Endodermal cell (in vitro differentiated cells): ENCODE measurements around the gene AGBL2. TPM values are rescaled to one million over a fixed set of nuclear protein-coding genes. Genes with fewer than 3 reads are reported as not detected.
A peak's percentile ranks its signal among the peaks of the same experiment; 100 is the strongest.
"Not testable (repeated sequence)": the region's sequence is repeated elsewhere in the genome, so short reads cannot be mapped to it uniquely, and the experiment has no call there.

Source experiments
- DNase-seq: peaks from one replicate; pipeline ENCODE4 v3.0.0-alpha.2; 2017
- H3K27ac ChIP-seq: 2 replicates; pipeline ENCODE4 v1.5.1; 2013; ENCODE audit warnings: mild to moderate bottlenecking, low read depth, low read length, moderate library complexity
- H3K27me3 ChIP-seq: 2 replicates; pipeline ENCODE4 v1.6.1; 2013; ENCODE audit warnings: mild to moderate bottlenecking, low read length, moderate library complexity; ENCODE audit not compliant: insufficient read depth, control insufficient read depth, poor library complexity, severe bottlenecking
- H3K36me3 ChIP-seq: 2 replicates; pipeline ENCODE4 v1.7.0; 2013; ENCODE audit warnings: mild to moderate bottlenecking, low read length, moderate library complexity; ENCODE audit not compliant: control insufficient read depth, insufficient read depth
- H3K4me1 ChIP-seq: one replicate; pipeline ENCODE4 v1.7.0; 2013; ENCODE audit warnings: low read length; ENCODE audit not compliant: control insufficient read depth, insufficient read depth
- H3K4me3 ChIP-seq: 2 replicates; pipeline ENCODE4 v1.5.1; 2013; ENCODE audit warnings: mild to moderate bottlenecking, low read length, moderate library complexity
- H3K9ac ChIP-seq: 2 replicates; pipeline ENCODE4 v1.6.1; 2013; ENCODE audit warnings: mild to moderate bottlenecking, low read length, moderate library complexity; ENCODE audit not compliant: poor library complexity, severe bottlenecking; ENCODE audit errors: extremely low read depth
- H3K9me3 ChIP-seq: 2 replicates; pipeline ENCODE4 v1.6.1; 2013; ENCODE audit warnings: mild to moderate bottlenecking, low read length, moderate library complexity; ENCODE audit not compliant: control insufficient read depth
- H3K27ac Mint-ChIP-seq: 2 replicates; pipeline ENCODE4 v1.8.0; 2020; ENCODE audit warnings: mixed read lengths
- H3K27me3 Mint-ChIP-seq: 2 replicates; pipeline ENCODE4 v1.8.0; 2021; ENCODE audit warnings: mild to moderate bottlenecking, mixed read lengths; ENCODE audit not compliant: insufficient read depth
- H3K36me3 Mint-ChIP-seq: 2 replicates; pipeline ENCODE4 v1.8.0; 2020; ENCODE audit warnings: low read depth, mixed read lengths
- H3K4me1 Mint-ChIP-seq: 2 replicates; pipeline ENCODE4 v1.8.0; 2020; ENCODE audit warnings: mixed read lengths
- H3K4me3 Mint-ChIP-seq: 2 replicates; pipeline ENCODE4 v1.8.0; 2020; ENCODE audit warnings: mild to moderate bottlenecking, moderate library complexity, mixed read lengths
- H3K9me3 Mint-ChIP-seq: 2 replicates; pipeline ENCODE4 v1.8.0; 2020; ENCODE audit warnings: mild to moderate bottlenecking, mixed read lengths
- CTCF ChIP-seq: fragments of 200-600 bp; sonication (generic); conservative IDR thresholded peaks from 2 replicates; pipeline ENCODE4 v1.5.0; 2021; ENCODE audit warnings: antibody characterized with exemption, mild to moderate bottlenecking
- WGBS, 2 experiments: methylation state at CpG; one replicate each; pipeline versions ENCODE4 v1.1.5 to v1.1.7; 2013; ENCODE audit warnings: missing lambda C conversion rate in 2 of 2, mixed read lengths in 1 of 2; ENCODE audit not compliant: insufficient coverage in 1 of 2, insufficient read length in 1 of 2; 5-methylcytosine and 5-hydroxymethylcytosine counted together
- total RNA-seq, 2 donors: library from RNA; stranded (reverse); fragmentation: NEBNext Ultra II Directional in 1 of 2; extraction: Animal tissue kit (Norgen Biotek cat#: 25700) in 1 of 2; gene quantifications; 2 replicates in 1 of 2; 3 replicates in 1 of 2; pipeline ENCODE4 v1.2.1, GENCODE V29; 2021

Gene AGBL2
- total RNA-seq, 2 donors from 2014 or later, result 5.0 to 8.7 TPM

GRCh38 chr11:47711816-47712215 is 3.4 kb downstream of the AGBL2 start:
- no peak overlapping the region for H3K27ac ChIP-seq
- WGBS, 2 experiments, result 90% methylated on average over 1 of the region's 5 CpGs; no CpG with 5 or more reads in 1 of the 2 experiments
- H3K4me3 Mint-ChIP-seq, result no peak overlapping the region
- no peak overlapping the region for H3K9ac ChIP-seq
- DNase-seq, result no peak
- no peak overlapping the region for H3K27ac Mint-ChIP-seq
- no peaks in the 10 kb centered on the region for H3K4me1 ChIP-seq
- peaks cover 18% of the 10 kb centered on the region for H3K36me3 Mint-ChIP-seq
- H3K9me3 ChIP-seq, result no peaks in the 10 kb centered on the region
- H3K27me3 ChIP-seq, result no peaks in the 10 kb centered on the region
- no peak overlapping the region for H3K4me3 ChIP-seq
- no peaks in the 10 kb centered on the region for H3K27me3 Mint-ChIP-seq
- H3K9me3 Mint-ChIP-seq, result peaks cover 7% of the 10 kb centered on the region
- H3K36me3 ChIP-seq, result peaks cover 10% of the 10 kb centered on the region
- peaks cover 10% of the 10 kb centered on the region for H3K4me1 Mint-ChIP-seq
- no peak for TF ChIP-seq CTCF

DNA sequence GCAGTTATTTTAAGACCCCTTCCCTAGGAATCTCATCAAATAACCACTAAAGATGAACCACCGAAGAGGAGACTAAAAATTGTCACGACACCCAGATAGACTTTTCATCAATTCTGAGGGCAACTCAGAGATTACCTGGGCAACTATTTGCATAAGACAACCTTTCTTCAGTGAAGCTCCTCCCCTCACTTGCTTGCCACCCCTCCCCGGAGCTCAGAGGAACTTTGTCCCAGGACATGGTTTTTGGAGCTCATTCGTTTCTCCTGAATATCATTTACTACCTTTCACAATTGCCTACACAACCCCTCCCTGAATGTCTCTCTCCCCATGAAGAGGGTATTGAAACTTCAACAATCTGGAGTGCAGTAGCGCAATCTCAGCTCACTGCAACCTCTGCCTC is 3.9 kb downstream of the AGBL2 start:
- H3K4me1 Mint-ChIP-seq, result peaks cover 10% of the 10 kb centered on the region
- Histone ChIP-seq H3K4me1 (no peaks in the 10 kb centered on the region), H3K9ac (no peak overlapping the region), H3K9me3 (no peaks in the 10 kb centered on the region), H3K36me3 (peaks cover 4% of the 10 kb centered on the region), H3K27me3 (no peaks in the 10 kb centered on the region), H3K27ac (no peak overlapping the region), H3K4me3 (no peak overlapping the region)
- no peaks in the 10 kb centered on the region for H3K27me3 Mint-ChIP-seq
- H3K9me3 Mint-ChIP-seq, result peaks cover 7% of the 10 kb centered on the region
- WGBS, 2 experiments, result 84 to 88% methylated on average over 5 of the region's 5 CpGs
- DNase-seq, result peak; percentile 56
- no peak for TF ChIP-seq CTCF
- H3K4me3 Mint-ChIP-seq, result no peak overlapping the region
- no peak overlapping the region for H3K27ac Mint-ChIP-seq
- peaks cover 12% of the 10 kb centered on the region for H3K36me3 Mint-ChIP-seq

- H3K9me3 ChIP-seq, H3K4me3 Mint-ChIP-seq, H3K9ac ChIP-seq, H3K27me3 Mint-ChIP-seq, H3K27ac ChIP-seq, H3K36me3 ChIP-seq, H3K27me3 ChIP-seq, DNase-seq, H3K4me1 ChIP-seq, H3K4me3 ChIP-seq, H3K9me3 Mint-ChIP-seq, H3K4me1 Mint-ChIP-seq, H3K27ac Mint-ChIP-seq: not testable (repeated sequence)
- H3K36me3 Mint-ChIP-seq, result peaks cover 11% of the 10 kb centered on the region
- 91% methylated on average over 3 to 5 of the region's 5 CpGs for WGBS, 2 experiments
Measured at GRCh38 chr11:47707275-47707786, 7.8 kb downstream of the AGBL2 start.

DNA sequence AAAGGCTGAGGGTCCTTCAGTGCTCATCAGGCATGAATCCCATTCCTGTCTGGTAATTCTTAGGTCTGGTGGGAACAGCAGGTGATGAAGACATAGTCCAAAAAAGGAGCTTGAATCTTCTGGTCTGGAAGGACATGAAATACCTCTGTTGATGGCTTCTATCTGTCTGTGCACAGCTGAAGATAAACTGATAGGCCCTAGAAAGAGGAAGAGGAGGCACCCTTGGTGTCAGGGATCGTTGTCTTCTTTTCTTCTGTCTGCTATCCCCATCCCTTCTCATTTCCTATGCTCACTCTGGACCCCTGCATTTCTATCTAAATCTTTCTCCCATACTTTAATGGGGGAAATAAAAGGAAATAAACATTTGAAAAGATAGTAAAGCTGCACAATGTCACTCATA is 9.4 kb downstream of the AGBL2 start:
- peaks cover 7% of the 10 kb centered on the region for H3K9me3 Mint-ChIP-seq
- no peak overlapping the region for H3K4me3 ChIP-seq
- H3K27me3 ChIP-seq, result no peaks in the 10 kb centered on the region
- H3K27ac ChIP-seq, result no peak overlapping the region
- no peak overlapping the region for H3K27ac Mint-ChIP-seq
- TF ChIP-seq CTCF, result no peak
- no peaks in the 10 kb centered on the region for H3K9me3 ChIP-seq
- H3K36me3 ChIP-seq, result no peaks in the 10 kb centered on the region
- H3K27me3 Mint-ChIP-seq, result no peaks in the 10 kb centered on the region
- peaks cover 11% of the 10 kb centered on the region for H3K36me3 Mint-ChIP-seq
- H3K4me3 Mint-ChIP-seq, result no peak overlapping the region
- H3K4me1 Mint-ChIP-seq, result no peaks in the 10 kb centered on the region
- H3K9ac ChIP-seq, result no peak overlapping the region
- WGBS, 2 experiments, result no CpG with 5 or more reads among the region's 1 CpG
- no peaks in the 10 kb centered on the region for H3K4me1 ChIP-seq
- no peak for DNase-seq
